GM18909 (cell line): Measurements from ENCODE around the gene BCO1.

Source experiments
- ATAC-seq: cut with Tn5 transposase; IDR thresholded peaks from one replicate; pipeline ENCODE4 v1.9.1; 2021; ENCODE audit warnings: mild to moderate bottlenecking; ENCODE audit not compliant: unreplicated experiment, poor library complexity

BCO1 gene

DNA sequence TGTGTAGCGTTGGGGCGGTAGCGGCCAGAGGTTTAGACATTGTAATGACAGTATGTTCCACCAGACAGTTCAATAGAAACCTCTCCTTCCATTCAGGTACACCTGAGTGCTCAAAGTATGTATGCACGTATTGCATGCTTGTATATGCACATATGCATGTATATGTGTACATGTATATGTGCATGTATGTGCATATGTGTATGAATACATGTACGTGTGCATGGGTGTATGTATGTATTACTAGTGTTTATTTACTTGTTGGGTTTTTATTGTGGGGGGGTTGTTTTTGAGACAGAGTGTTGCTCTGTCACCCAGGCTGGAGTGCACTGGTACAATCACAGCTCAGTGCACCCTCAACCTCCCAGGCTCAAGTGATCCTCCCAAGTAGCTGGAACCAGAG is 30.0 kb downstream of the BCO1 start:
- no peak for ATAC-seq

DNA sequence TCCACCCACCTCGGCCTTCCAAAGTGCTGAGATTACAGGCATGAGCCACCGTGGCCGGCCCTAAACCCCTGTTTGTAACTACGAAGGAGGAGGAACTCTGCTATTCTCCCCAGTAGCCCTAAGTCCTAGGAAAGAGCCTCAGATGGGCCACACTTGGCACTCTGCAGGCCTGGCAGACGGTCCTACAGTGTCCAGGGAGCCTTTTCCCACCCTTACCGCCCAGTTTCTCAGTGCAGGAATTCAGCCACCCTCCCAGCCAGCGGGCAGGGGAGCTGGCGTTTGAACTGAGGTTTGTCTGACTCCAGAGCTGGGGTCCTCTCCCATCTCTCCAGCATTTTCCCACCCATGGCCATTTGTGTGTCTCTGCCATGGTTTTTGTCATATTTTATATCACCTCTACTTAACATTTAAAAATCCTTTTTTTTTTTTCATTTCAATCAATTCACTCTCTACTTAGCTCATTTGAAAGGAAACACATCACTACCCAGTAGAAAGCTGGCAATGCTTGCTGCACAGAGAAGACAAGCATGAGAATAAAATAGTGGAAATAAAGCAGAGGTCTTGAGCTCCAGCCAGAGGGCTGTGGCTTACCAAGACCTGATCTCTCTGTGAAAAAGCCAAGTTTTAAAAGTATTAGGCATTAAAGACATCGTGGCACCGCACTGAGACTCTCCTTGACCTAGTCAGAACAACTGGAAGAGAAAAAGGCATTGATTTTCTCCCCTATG is 34.9 kb downstream of the BCO1 start:
- ATAC-seq, result no peak

DNA sequence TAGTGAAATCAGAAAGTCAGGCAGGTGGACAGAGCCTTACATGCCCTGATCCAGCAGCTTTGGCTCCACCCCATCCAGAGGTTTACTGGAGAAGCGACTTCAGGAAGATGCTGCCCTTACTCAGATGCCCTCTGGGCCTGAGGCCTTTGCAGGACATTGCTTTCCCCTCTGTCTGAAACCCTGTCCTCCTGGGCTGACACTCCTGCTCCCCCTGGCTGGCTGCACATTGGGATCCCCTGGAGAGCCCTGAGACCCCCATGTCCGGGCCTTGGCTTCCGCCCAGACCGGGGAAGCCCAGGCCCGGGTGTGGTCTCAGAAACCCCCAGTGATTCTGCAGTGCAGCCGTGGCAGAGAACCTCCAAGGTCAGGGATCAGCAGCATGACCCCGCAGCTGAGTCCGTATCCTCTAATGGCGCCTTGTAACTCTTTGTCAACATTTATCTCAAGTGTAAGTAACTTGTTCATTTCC is 36.6 kb downstream of the BCO1 start:
- no peak for ATAC-seq

DNA sequence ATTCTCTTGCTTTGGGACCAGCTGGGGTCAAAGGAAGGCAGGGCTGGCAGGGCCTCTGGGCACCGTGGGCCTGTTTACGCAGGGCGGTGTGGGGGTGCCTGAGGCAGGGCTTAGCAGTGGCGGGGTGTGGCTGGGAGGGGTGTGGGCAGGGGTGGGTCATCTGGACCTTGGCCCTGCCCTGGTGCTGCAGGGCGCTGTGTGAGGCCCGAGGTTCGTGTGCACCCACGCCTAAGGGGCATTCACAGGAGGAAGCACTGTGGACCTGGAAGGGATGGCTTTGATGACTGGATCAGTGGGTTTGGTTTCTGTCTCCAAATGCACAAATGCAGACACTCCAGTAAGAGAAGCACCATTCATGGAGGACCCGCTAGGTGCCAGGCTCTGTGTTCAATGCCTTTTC is 37.3 kb downstream of the BCO1 start:
- ATAC-seq, result no peak

DNA sequence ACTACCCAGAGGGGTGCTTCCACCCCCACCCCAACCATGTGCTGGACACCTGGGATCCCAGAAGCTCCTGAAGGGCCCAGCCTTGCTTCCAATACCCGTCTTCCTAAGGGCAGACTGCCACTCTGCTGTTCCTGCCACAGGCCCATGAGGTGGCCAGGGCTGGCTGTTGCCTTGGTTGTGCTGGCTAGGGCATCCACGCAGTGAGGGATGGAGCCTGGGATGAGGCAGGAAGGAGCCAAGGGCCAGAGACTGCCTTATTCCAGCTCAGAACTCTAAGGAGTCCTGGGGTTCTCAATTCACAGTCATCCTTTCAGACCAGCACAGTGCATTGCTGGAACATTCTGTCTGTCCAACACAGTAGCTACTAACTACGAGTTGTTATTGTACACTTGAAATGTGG is 37.8 kb downstream of the BCO1 start:
- no peak for ATAC-seq

DNA sequence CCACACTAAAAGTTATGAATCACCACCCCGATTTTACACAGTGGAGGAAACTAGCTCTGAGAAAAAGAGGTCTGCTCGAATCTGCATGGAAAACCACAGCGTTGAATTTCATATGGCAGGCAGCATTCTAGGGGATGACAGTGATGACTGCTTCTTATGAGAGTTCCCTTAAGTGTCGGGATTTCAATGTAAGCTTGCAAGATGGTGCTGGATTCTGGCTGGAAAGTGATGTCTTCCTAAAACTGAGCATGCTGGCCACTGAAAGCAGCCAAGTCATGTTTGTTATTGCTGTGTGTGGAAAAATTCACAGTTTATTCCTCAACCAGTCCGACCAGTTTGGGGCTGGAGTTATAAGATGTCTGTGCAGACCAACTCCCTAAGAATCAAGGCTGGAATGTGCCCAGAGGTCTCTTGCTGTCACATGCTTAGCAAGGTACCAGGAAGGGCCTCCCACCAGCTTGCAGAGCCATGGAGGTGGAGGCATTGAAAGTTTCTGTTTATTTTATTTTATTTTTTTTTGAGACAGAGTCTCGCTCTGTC is 39.1 kb downstream of the BCO1 start:
- no peak for ATAC-seq

DNA sequence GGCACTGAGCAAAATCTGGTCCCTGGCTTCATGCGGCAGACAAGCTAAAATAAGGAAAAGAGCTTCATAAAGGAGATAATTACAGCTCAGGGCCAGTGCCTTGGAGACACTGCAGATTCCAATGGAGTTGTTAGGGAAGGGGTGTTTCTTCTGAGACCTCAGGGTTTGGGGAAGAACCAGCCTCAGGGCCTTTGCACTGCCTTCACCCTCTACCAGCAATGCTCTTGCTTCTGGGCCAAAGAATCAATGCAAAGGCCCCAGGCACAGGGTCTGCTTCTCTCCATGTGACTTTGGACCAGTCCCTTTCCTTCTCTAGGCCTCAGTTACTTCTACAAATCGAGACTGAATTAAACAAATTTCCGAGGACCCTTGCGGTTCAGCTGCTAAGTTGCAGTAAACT is 40.0 kb downstream of the BCO1 start:
- no peak for ATAC-seq

DNA sequence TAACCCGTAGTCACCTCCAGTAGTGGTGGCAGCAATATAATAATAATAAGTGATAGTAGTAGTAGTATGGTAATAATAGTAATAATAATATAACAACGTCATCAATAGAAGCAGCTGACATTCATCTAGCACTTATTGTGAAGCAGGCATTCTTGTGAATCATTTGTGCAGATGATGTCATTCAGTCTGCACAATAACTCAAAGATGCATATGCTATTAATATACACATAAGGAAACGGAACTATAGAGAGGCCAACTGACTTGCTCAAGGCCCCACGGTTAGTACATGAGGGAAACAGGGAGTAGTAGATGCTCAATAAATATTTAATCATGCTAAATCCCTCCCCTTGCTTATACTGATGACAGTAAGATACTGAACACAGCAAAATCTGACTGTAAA is 40.9 kb downstream of the BCO1 start:
- ATAC-seq, result no peak

DNA sequence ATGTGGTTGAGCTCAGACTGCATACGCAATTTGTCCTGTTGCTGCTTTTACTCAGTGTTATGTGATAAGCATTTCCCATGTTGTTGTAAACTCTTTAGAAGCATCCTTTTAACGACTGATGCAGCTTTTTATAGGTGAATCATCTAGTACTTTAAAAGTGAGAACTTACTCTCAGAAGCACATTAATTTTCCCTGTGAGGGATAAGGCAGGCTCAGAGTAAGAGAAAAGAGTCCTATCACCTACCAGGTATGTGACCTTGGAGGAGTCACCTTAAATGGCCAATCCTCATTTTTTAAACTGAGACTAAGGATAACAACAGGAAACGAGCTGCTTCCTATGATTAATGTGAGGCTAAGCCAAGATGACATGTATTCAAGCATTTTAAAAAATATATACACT is 41.9 kb downstream of the BCO1 start:
- no peak for ATAC-seq

DNA sequence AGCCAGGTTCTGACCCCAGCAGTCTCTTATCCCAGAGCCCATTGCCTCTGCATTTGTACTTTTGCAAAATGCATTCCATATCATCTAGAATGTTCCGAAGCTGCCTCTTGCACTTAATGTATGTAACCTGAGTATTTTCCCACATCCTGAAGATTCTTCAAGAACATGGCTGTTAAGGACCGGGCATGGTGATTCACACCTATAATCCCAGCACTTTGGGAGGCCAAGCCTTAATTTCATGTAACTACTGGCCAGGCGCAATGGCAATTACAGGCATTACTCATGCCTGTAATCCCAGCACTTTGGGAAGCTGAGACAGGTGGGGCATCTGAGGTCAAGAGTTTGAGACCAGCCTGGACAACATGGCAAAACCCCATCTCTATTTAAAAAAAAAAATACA is 44.6 kb downstream of the BCO1 start:
- ATAC-seq, result no peak

DNA sequence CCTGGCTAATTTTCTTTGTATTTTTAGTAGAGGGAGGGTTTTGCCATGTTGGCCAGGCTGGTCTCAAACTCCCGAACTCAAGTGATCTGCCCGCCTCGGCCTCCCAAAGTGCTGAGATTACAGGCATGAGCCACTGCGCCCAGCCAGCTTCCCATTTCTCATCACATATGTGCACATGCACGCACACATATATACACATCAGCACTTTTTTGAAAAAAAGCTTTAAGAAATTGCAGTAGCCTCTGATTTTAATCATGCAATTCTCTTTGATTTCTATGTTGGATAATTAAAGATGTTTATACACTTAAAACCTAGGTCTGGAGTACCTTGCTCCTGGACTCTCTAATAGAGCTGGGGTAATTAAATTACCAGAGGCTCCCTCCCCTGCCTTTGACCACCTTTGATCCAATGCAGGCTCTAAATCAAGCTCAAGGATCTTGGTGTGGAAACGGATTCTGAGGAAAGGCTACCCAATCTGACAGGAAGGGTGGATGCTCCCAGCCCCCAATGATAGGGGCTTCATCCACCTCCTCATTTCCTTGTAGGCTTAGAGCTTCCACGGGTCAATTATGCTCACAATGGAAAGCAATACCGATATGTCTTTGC is 46.6 kb downstream of the BCO1 start:
- no peak for ATAC-seq

DNA sequence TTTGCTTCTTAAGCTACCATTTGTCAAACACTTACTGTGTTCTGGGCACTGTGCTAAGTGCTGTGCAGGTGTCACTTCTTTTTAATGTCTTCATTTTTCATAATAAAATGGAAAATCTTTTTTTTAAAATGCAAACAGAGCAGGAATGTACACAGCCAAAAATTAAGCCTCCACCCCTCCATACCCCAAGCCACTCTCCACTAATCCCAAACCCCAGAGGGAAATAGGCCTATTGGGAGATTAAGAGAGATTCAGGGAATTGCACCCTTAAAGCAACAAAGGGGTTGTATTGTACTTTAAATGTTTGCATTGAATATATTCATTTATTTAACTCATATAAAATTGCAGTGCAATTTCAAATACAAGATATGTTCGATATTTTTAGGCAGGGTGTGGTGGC is 47.7 kb downstream of the BCO1 start:
- ATAC-seq, result no peak

DNA sequence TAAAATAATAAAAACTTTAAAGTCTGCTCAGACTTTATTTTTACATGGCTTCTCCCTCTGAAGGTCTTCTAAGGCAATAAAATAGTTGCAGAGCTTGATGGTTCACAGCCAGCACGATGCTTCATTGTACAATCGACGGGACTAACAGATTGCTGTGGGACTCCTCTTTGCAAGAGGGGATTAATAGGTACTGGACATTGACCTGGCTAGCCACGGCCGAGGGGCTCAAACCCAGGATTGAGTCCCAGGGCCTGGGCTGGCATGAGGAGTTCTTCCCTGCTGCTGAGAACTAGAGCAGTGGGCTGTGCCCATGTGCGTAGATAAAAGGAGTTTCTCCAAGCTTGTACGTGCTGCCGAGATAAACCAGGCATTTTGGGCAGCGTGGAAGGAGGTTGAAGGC is 52.6 kb downstream of the BCO1 start:
- ATAC-seq, result no peak

DNA sequence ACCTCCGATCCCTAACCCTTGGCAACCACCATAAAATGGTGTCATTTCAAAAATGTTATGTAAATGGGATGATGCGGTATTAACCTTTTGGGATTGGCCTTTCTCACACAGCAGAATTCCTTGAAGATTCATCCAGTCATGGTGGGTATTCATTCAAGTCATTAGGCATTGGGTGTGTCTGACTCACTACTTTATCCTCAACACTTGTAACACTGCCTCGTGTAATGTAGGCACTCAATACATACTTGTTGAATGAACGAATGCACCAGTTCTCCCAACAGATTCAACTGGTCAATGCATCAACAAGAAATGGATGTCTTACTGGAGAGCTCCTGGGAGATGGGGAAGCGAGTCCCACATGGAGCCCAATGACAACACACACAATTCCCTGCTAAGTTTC is 54.4 kb downstream of the BCO1 start:
- no peak for ATAC-seq

DNA sequence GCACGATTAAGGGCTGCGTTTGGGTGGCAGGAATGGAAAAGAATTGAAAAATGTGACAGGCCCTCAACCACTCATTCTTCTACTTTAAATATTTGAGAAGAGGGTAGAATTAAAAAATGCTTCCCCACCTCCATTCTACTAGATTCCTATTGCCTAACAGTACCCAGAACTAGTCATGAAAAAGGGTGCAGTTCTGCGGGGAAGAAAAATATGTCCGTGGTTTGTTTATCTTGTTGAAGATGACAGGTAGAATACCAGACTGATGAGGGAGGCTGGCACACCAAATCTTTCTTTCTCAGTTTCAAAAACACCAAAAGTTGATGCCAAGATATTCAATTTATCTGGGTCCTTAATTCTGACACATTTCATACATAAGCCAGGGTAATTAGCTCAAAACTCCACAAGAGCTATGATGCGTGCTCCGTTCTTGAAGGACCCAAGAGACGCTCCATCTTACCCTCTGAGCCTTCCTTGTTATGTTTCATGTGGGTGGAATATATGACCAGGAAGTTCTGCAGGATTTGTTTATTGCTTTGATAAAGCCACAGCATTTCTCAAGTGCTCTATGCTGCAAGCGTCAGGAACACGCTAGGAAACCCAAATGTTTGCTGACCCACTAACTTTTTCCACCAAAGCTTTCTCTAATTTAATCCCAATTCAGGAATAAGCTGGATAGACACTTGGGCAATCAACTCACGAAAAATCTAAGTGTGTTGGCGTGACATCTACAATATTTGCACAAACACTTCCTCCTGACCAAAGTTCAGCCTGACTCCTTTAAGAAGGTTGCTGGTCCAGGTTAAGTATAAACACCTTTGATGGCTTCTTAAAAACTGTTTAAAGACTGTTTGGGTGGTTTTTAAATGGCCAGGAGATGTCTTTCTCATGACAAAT is 55.7 kb downstream of the BCO1 start:
- no peak for ATAC-seq

DNA sequence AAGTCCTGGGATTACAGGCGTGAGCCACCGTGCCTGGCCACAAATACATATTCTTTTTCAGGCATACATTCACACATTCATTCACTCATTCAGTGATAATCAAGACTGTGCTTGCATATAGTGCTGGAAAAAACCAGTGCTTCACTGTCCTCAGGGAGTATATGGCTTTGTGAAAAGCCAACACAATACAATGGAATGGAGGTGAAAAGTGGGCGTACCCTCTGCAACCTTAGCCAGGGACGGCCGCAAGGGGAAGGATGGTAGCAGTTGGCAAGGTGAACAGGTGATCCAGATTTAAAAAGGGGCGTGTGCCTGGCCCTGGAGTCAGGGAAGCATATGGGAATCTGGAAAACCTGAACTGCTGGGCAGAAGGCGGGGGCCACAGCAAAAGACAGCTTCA is 58.1 kb downstream of the BCO1 start:
- no peak for ATAC-seq

DNA sequence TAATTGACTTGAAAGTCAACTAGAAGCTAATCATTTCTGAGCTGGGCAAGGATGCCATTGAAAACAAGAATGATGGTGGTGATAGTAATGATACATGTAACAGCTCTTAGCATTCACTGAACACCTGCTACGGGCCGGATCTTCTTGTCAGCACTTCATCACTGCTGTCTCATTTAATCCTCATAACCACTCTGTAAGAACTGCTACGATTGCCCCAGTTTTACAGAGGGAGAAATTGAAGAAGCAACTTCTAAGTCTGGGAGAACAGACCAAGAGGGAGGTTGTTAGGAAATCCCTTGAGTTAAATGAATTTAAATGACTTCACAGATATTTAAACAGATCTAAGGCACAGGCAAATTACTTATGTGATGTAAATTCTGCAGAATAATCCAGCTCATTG is 69.3 kb downstream of the BCO1 start:
- ATAC-seq, result no peak

DNA sequence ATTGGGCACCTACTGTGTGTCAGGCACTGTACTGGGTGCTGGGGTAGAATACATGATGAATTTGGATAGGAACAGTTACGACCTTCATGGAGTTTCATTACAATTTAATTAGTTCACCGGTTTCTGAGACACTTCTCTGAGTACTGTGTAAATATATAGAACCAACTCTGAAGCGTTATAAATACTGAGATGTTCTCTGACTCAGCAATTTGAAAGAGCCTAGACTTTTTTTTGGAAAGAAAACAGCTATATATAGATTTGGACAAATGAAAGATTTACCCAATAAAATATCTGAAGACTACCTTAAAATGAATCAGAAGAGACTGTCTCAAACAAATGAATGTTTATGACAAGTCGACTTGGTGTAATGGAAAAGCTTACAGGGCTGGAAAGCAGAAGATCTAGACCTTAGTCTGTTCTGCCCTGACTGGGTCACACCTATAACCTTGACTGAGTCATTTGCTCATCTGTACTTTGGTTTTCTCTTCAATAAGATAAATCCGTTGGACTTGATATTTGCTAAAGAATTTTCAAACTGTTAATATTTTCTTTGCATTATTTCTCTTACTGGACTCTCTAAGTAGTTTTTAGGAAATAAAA is 71.7 kb downstream of the BCO1 start:
- no peak for ATAC-seq

DNA sequence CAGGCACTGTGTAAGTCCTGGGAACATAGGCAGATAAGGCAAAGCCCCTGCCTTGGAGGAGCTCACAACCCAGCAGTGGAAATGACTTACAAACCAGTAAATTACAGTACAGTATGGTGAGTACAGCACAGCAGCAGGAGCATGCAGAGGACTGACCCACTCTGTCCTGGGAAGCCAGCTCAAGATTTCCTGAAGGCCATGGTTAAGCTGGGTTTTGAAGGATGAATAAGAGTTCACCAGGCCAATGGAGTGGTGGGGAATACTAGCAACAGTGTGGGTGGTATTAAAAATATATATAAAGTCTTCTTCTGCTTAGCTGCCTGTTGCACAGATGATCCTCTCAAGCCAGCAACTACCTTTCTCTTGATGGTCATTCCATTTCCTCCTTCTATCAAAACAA is 73.3 kb downstream of the BCO1 start:
- no peak for ATAC-seq

DNA sequence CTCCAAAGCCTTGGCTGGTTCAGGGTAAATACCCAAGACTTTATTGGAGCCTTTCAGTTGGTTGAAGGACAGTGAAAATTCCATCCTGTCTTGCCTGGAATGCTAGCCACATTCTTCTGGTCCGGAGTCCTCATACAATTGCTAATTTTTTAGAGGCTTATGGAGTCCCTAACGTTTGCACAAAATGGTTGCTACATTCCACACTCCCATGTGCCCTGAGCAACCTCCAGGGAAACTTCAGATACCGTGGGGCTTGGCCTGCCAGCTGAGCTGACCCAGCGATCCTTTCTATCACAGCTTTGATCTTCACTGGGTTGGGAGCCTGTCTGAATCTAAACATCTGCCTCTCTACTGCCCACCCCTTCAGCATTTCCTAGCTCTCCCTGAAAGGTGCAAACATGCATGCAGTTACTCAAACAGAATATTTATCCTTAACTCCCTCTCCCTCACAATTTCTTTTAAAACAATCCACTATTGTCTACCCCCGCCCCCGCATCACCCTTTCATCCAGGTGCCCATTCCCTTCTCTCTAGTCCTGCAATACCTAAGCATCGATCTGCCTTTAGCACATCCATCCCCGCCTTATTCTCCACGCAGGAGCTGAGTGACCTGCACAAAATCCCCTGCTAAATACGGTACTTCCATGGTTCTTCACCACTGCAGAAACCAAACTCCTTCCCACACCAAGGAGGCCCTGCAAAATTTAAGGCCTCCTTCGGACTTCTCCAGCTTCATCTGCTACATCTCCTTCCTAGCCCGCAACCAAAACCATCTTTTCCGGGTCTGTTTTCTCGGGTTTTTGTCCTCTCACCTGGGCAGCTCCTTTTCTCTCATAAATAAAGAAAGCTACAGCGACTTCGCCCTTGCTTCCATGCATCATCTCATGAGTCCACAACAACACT is 75.5 kb downstream of the BCO1 start:
- no peak for ATAC-seq
